HUES64 (cell line): ENCODE measurements around the gene LHFPL2.

Source experiments
- H3K27ac ChIP-seq: 2 replicates; pipeline ENCODE4 v1.7.0; 2013; ENCODE audit warnings: low read depth, low read length, inconsistent platforms
- H3K27me3 ChIP-seq: 2 replicates; pipeline ENCODE4 v1.6.1; 2013; ENCODE audit warnings: mild to moderate bottlenecking, low read length; ENCODE audit not compliant: insufficient read depth
- H3K36me3 ChIP-seq: 2 replicates; pipeline ENCODE4 v1.6.1; 2013; ENCODE audit warnings: mild to moderate bottlenecking, low read length; ENCODE audit not compliant: insufficient read depth
- H3K4me1 ChIP-seq: 2 replicates; pipeline ENCODE4 v1.6.1; 2013; ENCODE audit warnings: mild to moderate bottlenecking, low read length, moderate library complexity; ENCODE audit not compliant: insufficient read depth
- H3K4me3 ChIP-seq: 2 replicates; pipeline ENCODE4 v1.5.1; 2013; ENCODE audit warnings: mild to moderate bottlenecking, low read length, moderate library complexity
- H3K9ac ChIP-seq: 2 replicates; pipeline ENCODE4 v1.6.1; 2013; ENCODE audit warnings: mild to moderate bottlenecking, low read depth, low read length
- H3K9me3 ChIP-seq: 2 replicates; pipeline ENCODE4 v1.6.1; 2013; ENCODE audit warnings: low read depth, low read length; ENCODE audit not compliant: insufficient read depth
- WGBS: fragments of 150-250, 120-280 bp; methylation state at CpG from one replicate; pipeline ENCODE4 v1.1.7; 2013; ENCODE audit warnings: missing lambda C conversion rate; 5-methylcytosine and 5-hydroxymethylcytosine counted together

LHFPL2 gene

GRCh38 chr5:78593465-78593864 is 55.1 kb downstream of the LHFPL2 start:
- Histone ChIP-seq H3K27ac (no peak overlapping the region), H3K9me3 (no peaks in the 10 kb centered on the region), H3K4me3 (no peak overlapping the region), H3K4me1 (peaks cover 20% of the 10 kb centered on the region), H3K36me3 (peaks cover 14% of the 10 kb centered on the region), H3K27me3 (no peaks in the 10 kb centered on the region), H3K9ac (no peak overlapping the region)
- whole genome bisulfite sequencing: 83% methylated on average over 2 of the region's 2 CpGs

- Histone ChIP-seq H3K4me1 (peaks cover 14% of the 10 kb centered on the region), H3K27ac (no peak overlapping the region), H3K9me3 (no peaks in the 10 kb centered on the region), H3K27me3 (no peaks in the 10 kb centered on the region), H3K36me3 (peaks cover 15% of the 10 kb centered on the region), H3K9ac (no peak overlapping the region), H3K4me3 (no peak overlapping the region)
- WGBS: 96% methylated on average over 7 of the region's 7 CpGs
Observed at GRCh38 chr5:78592735-78593386, 55.7 kb downstream of the LHFPL2 start.

- Histone ChIP-seq H3K9ac (no peak overlapping the region), H3K4me3 (no peak overlapping the region), H3K27me3 (no peaks in the 10 kb centered on the region), H3K27ac (no peak overlapping the region), H3K36me3 (peaks cover 19% of the 10 kb centered on the region), H3K9me3 (no peaks in the 10 kb centered on the region), H3K4me1 (peaks cover 8% of the 10 kb centered on the region)
- WGBS: 88% methylated on average over 9 of the region's 9 CpGs
Observed at GRCh38 chr5:78591972-78592700, 56.4 kb downstream of the LHFPL2 start.

- WGBS: 84% methylated on average over 6 of the region's 6 CpGs
- Histone ChIP-seq H3K4me1 (peaks cover 8% of the 10 kb centered on the region), H3K27me3 (no peaks in the 10 kb centered on the region), H3K9ac (no peak overlapping the region), H3K4me3 (no peak overlapping the region), H3K27ac (no peak overlapping the region), H3K9me3 (peaks cover 4% of the 10 kb centered on the region), H3K36me3 (peaks cover 22% of the 10 kb centered on the region)
Observed at GRCh38 chr5:78591138-78591612, 57.4 kb downstream of the LHFPL2 start.

GRCh38 chr5:78589923-78590322 is 58.6 kb downstream of the LHFPL2 start:
- H3K27ac ChIP-seq: no peak overlapping the region
- peaks cover 14% of the 10 kb centered on the region for H3K9me3 ChIP-seq
- H3K36me3 ChIP-seq: peaks cover 26% of the 10 kb centered on the region
- peaks cover 8% of the 10 kb centered on the region for H3K4me1 ChIP-seq
- WGBS: 93% methylated on average over 3 of the region's 5 CpGs
- no peak overlapping the region for H3K9ac ChIP-seq
- no peaks in the 10 kb centered on the region for H3K27me3 ChIP-seq
- H3K4me3 ChIP-seq: no peak overlapping the region

GRCh38 chr5:78588507-78588906 is 60.1 kb downstream of the LHFPL2 start:
- no peak overlapping the region for H3K27ac ChIP-seq

GRCh38 chr5:78587775-78588291 is 60.7 kb downstream of the LHFPL2 start:
- Histone ChIP-seq H3K27me3 (no peaks in the 10 kb centered on the region), H3K36me3 (peaks cover 26% of the 10 kb centered on the region), H3K9ac (no peak overlapping the region), H3K4me3 (no peak overlapping the region), H3K9me3 (peaks cover 14% of the 10 kb centered on the region), H3K27ac (no peak overlapping the region), H3K4me1 (peaks cover 8% of the 10 kb centered on the region)
- WGBS: 97% methylated on average over 3 of the region's 3 CpGs

More at GRCh38 chr5:78588507-78588906, 60.1 kb downstream of the LHFPL2 start:
- Histone ChIP-seq H3K9ac (no peak overlapping the region), H3K36me3 (peaks cover 26% of the 10 kb centered on the region), H3K4me3 (no peak overlapping the region), H3K4me1 (peaks cover 8% of the 10 kb centered on the region), H3K9me3 (peaks cover 14% of the 10 kb centered on the region), H3K27me3 (no peaks in the 10 kb centered on the region)

GRCh38 chr5:78587081-78587774 is 61.3 kb downstream of the LHFPL2 start:
- peaks cover 14% of the 10 kb centered on the region for H3K9me3 ChIP-seq
- no peak overlapping the region for H3K27ac ChIP-seq
- peaks cover 26% of the 10 kb centered on the region for H3K36me3 ChIP-seq
- no peak overlapping the region for H3K4me3 ChIP-seq
- no peak overlapping the region for H3K9ac ChIP-seq
- no peaks in the 10 kb centered on the region for H3K27me3 ChIP-seq
- peaks cover 8% of the 10 kb centered on the region for H3K4me1 ChIP-seq
- 96% methylated on average over 4 of the region's 4 CpGs for WGBS

GRCh38 chr5:78586251-78586650 is 62.3 kb downstream of the LHFPL2 start:
- Histone ChIP-seq H3K4me1 (peaks cover 5% of the 10 kb centered on the region; the same call in 1 of the 2 replicates), H3K9me3 (peaks cover 14% of the 10 kb centered on the region), H3K36me3 (peaks cover 26% of the 10 kb centered on the region), H3K9ac (no peak overlapping the region), H3K27me3 (no peaks in the 10 kb centered on the region), H3K4me3 (no peak overlapping the region), H3K27ac (no peak overlapping the region)
- 96% methylated on average over 6 of the region's 6 CpGs for WGBS

- Histone ChIP-seq H3K36me3 (no peaks in the 10 kb centered on the region), H3K9ac (no peak overlapping the region), H3K9me3 (no peaks in the 10 kb centered on the region), H3K4me1 (peaks cover 3% of the 10 kb centered on the region; the same call in 1 of the 2 replicates), H3K27ac (no peak overlapping the region), H3K27me3 (no peaks in the 10 kb centered on the region), H3K4me3 (no peak overlapping the region)
Observed at GRCh38 chr5:78578015-78578414, 70.6 kb downstream of the LHFPL2 start.
